Measurements from ENCODE around the gene POU6F1.

DNA sequence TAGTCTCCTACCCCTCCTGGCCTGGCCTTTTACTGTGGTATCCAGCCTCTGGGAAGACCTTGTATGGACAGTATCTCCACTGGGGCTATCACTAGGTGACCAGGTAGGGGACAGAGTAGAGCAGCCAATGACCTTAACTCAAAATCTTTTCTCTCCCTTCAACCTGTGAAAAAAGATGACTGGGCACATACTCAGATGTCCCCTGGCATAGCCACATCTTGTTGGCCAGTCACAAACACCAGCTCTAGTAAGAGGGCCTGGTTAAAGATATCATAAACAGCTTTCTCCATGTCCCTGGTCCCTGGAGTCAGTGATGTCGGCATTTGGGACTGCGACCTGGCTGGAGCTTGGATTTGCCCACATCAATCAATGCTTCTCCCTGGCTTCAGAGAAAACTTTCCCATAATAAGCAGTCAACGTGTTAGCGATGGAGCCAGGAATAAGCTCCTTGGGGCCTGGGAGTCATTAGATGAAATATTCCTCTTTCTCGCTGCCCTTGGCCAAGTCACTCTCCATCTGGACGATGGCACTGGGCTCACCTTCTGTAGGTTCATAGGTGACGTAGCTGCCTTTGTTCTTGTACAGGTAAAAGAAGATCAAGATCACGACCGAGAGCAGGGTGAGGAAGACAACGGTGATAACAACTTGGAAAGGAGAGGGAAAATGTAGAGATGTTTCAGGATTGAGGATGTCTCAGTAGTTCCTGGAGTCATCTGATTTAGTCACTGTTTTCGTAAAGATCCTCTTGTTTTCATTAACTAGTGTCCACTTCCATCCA, 27.8 kb upstream of the POU6F1 start:
- TF ChIP-seq, protein P1, sequence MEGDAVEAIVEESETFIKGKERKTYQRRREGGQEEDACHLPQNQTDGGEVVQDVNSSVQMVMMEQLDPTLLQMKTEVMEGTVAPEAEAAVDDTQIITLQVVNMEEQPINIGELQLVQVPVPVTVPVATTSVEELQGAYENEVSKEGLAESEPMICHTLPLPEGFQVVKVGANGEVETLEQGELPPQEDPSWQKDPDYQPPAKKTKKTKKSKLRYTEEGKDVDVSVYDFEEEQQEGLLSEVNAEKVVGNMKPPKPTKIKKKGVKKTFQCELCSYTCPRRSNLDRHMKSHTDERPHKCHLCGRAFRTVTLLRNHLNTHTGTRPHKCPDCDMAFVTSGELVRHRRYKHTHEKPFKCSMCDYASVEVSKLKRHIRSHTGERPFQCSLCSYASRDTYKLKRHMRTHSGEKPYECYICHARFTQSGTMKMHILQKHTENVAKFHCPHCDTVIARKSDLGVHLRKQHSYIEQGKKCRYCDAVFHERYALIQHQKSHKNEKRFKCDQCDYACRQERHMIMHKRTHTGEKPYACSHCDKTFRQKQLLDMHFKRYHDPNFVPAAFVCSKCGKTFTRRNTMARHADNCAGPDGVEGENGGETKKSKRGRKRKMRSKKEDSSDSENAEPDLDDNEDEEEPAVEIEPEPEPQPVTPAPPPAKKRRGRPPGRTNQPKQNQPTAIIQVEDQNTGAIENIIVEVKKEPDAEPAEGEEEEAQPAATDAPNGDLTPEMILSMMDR (conservative IDR thresholded peaks at IDR 0.05): no peak
- no peak for TF ChIP-seq EZH2 (IDR thresholded peaks at IDR 0.05; ENCODE audit: low read depth)
